ENCODE data around the gene CHERP.

GRCh38 chr19:16506961-16507360 lies 35.3 kb downstream of the CHERP start:
- TF ChIP-seq GATA2 (IDR thresholded peaks at IDR 0.05; ENCODE audit: low read depth, low read length), result no peak
- no peak for TF ChIP-seq GATA3 (IDR thresholded peaks at IDR 0.05; ENCODE audit: low read depth, low read length)

Data from SH-SY5Y (cell line).